Activated T-helper 17 cell treated with anti-CD3 and anti-CD28 coated beads, Interleukin-2, amount 50 U/mL, for 72 hours (primary cell): ENCODE data around the gene ARHGAP12. TPM values are rescaled to one million over a fixed set of nuclear protein-coding genes. Genes with fewer than 3 reads are reported as not detected.
"Not testable (repeated sequence)": the region's sequence is repeated elsewhere in the genome, so short reads cannot be mapped to it uniquely, and the experiment has no call there.

ENCODE experiments used
- ATAC-seq: fragments of 150-1000 bp; cut with Tn5 transposase; replicated peaks from 2 replicates; pipeline ENCODE4 v1.10.0; 2021; ENCODE audit warnings: mild to moderate bottlenecking, moderate library complexity
- H3K27ac Mint-ChIP-seq: one replicate; pipeline ENCODE4 v1.8.0; 2022; ENCODE audit warnings: mixed read lengths
- H3K27me3 Mint-ChIP-seq: one replicate; pipeline ENCODE4 v1.8.0; 2022; ENCODE audit warnings: mixed read lengths
- H3K36me3 Mint-ChIP-seq: one replicate; pipeline ENCODE4 v1.8.0; 2022; ENCODE audit warnings: low read depth, mild to moderate bottlenecking, mixed read lengths
- H3K4me1 Mint-ChIP-seq: one replicate; pipeline ENCODE4 v1.8.0; 2022; ENCODE audit warnings: mixed read lengths
- H3K4me3 Mint-ChIP-seq: one replicate; pipeline ENCODE4 v1.8.0; 2022; ENCODE audit warnings: mild to moderate bottlenecking, mixed read lengths
- H3K9me3 Mint-ChIP-seq: one replicate; pipeline ENCODE4 v1.8.0; 2022; ENCODE audit warnings: mixed read lengths
- total RNA-seq, 2 donors: library from RNA; stranded (reverse); gene quantifications; one replicate each; pipeline ENCODE4 v1.2.3, GENCODE V29; 2022

Gene ARHGAP12
- total RNA-seq, 2 donors from 2014 or later, result 8.2 to 8.9 TPM

GRCh38 chr10:31776159-31776558 is 152.5 kb downstream of the ARHGAP12 start:
- Mint-ChIP-seq H3K27me3 (no peaks in the 10 kb centered on the region), H3K4me1 (no peaks in the 10 kb centered on the region), H3K4me3 (no peak overlapping the region), H3K9me3 (no peaks in the 10 kb centered on the region), H3K36me3 (no peaks in the 10 kb centered on the region), H3K27ac (no peak overlapping the region)
- ATAC-seq, result no peak

- no peak overlapping the region for H3K27ac Mint-ChIP-seq
Observed at GRCh38 chr10:31774928-31775650, 153.5 kb downstream of the ARHGAP12 start.

DNA sequence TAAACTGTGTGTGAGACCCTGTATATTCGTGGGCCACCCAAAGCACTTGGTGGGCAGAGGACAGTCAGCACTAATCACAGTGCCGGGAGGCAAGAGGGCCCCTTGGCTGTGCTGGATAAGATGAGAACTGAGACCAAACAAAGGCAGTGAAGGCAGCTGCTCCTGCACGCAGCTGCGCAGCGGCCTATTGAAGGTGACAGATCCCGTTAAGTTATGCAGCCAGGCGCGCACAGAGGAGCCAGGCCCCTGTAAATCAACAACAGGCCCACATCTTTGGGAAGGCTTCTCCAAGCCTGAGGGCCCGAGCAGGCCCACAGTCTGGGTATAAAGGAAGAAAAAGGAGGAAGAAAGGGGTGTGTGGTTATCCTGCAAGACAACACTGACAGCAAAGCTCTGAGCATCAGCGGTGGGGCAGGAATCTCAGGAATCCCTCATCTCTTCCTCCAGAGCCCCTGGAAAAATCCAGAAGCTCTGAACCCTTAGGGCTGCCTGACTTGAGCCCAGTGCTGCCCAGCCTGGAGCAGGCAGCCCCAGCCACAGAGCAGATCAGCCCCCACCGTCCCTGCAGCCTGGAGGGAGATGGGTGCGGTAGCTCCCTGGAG is 154.2 kb downstream of the ARHGAP12 start:
- ATAC-seq, result no peak
- H3K4me1 Mint-ChIP-seq, result no peaks in the 10 kb centered on the region
- no peak overlapping the region for H3K4me3 Mint-ChIP-seq
- H3K36me3 Mint-ChIP-seq, result no peaks in the 10 kb centered on the region
- H3K9me3 Mint-ChIP-seq, result no peaks in the 10 kb centered on the region
- H3K27ac Mint-ChIP-seq, result no peak overlapping the region
- H3K27me3 Mint-ChIP-seq, result no peaks in the 10 kb centered on the region

More at GRCh38 chr10:31774928-31775650, 153.5 kb downstream of the ARHGAP12 start:
- no peaks in the 10 kb centered on the region for H3K27me3 Mint-ChIP-seq
- no peaks in the 10 kb centered on the region for H3K9me3 Mint-ChIP-seq
- H3K4me1 Mint-ChIP-seq, result no peaks in the 10 kb centered on the region
- H3K4me3 Mint-ChIP-seq, result no peak overlapping the region
- ATAC-seq, result no peak
- H3K36me3 Mint-ChIP-seq, result no peaks in the 10 kb centered on the region

DNA sequence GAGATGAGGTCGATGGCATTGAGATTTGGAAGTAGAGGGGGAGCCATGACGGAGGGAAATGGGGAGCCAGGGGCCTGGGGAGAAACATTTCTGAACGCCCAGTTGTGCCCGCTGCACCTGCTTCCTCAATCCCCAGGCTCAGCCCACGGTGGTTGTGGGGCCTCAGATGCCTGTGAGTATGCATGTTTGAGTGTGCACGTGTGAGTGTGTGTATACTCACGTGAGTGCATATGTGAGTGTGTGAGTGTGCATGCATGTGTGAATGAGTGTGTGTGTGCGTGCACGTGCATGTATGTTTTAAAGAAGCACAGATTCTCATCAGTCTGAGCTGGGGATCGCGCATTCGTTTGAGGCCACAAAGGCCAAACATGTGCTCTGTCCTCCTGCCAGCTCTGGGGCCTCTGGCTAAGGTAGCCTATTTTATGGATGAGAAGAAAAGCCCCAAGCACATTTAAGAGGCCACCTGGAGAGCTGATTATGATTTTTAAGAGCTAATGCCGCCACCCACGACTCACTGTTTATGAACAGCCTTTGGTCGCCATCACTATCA is 154.8 kb downstream of the ARHGAP12 start:
- no peaks in the 10 kb centered on the region for H3K27me3 Mint-ChIP-seq
- H3K27ac Mint-ChIP-seq, result no peak overlapping the region
- no peak overlapping the region for H3K4me3 Mint-ChIP-seq
- H3K9me3 Mint-ChIP-seq, result no peaks in the 10 kb centered on the region
- no peaks in the 10 kb centered on the region for H3K4me1 Mint-ChIP-seq
- H3K36me3 Mint-ChIP-seq, result no peaks in the 10 kb centered on the region
- ATAC-seq, result no peak

GRCh38 chr10:31771331-31771831 is 157.2 kb downstream of the ARHGAP12 start:
- H3K27me3 Mint-ChIP-seq, result no peaks in the 10 kb centered on the region
- H3K9me3 Mint-ChIP-seq, result no peaks in the 10 kb centered on the region
- H3K27ac Mint-ChIP-seq, result no peak overlapping the region
- no peak overlapping the region for H3K4me3 Mint-ChIP-seq
- H3K36me3 Mint-ChIP-seq, result no peaks in the 10 kb centered on the region
- ATAC-seq, result no peak
- no peaks in the 10 kb centered on the region for H3K4me1 Mint-ChIP-seq

DNA sequence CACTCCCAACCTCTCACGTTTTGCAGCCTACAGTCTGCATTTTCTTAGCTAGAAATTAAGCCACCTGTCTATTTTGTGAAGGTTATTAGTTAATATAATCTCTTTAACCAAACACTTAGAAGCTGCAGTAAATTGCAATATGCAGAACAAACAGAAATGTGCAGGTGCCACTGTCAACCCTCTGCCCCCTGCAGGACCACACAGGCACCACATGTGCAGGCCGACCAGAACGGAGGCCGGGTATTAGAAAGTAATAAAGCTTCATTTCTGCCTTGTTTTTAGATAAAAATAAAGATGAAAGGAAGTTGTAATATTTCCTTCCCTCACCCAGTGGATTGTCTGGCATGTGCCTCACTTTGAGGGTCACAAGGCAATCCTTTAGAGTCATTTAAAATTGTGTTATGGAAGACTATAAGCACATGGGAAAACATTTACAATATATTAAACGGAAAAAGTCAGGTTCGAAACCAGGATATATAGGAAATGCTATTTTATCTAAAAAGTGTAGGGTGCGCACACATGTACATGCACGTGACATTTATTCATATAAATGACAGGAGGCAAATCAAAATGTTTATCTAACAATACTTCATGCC is 158.2 kb downstream of the ARHGAP12 start:
- no peaks in the 10 kb centered on the region for H3K36me3 Mint-ChIP-seq
- peak; percentile 78 for ATAC-seq
- no peaks in the 10 kb centered on the region for H3K9me3 Mint-ChIP-seq
- H3K4me3 Mint-ChIP-seq, result no peak overlapping the region
- H3K27me3 Mint-ChIP-seq, result no peaks in the 10 kb centered on the region
- H3K27ac Mint-ChIP-seq, result no peak overlapping the region
- no peaks in the 10 kb centered on the region for H3K4me1 Mint-ChIP-seq

GRCh38 chr10:31769564-31769963 is 159.1 kb downstream of the ARHGAP12 start:
- Mint-ChIP-seq H3K4me3 (no peak overlapping the region), H3K36me3 (no peaks in the 10 kb centered on the region), H3K27ac (no peak overlapping the region), H3K4me1 (no peaks in the 10 kb centered on the region), H3K9me3 (no peaks in the 10 kb centered on the region), H3K27me3 (no peaks in the 10 kb centered on the region)
- ATAC-seq, result no peak

DNA sequence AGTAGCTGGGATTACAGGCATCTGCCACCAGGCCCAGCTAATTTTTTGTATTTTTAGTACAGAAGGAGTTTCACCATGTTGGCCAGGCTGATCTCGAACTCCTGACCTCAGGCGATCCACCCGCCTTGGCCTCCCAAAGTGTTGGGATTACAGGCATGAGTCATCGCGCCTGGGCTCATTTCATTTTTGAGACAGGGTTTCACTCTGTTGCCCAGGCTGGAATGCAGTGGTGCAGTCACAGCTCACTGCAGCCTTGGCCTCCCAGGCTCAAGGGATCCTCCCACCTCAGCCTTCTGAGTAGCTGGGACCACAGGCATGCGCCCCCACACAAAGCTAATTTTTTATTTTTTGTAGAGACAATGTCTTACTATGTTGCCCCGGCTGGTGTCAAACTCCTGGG is 159.7 kb downstream of the ARHGAP12 start:
- not testable (repeated sequence) for H3K4me3 Mint-ChIP-seq, ATAC-seq, H3K36me3 Mint-ChIP-seq, H3K27ac Mint-ChIP-seq, H3K4me1 Mint-ChIP-seq, H3K9me3 Mint-ChIP-seq, H3K27me3 Mint-ChIP-seq

- no peak for ATAC-seq
- Mint-ChIP-seq H3K27ac (no peak overlapping the region), H3K36me3 (no peaks in the 10 kb centered on the region), H3K27me3 (no peaks in the 10 kb centered on the region), H3K4me1 (no peaks in the 10 kb centered on the region), H3K4me3 (no peak overlapping the region), H3K9me3 (no peaks in the 10 kb centered on the region)
Observed at GRCh38 chr10:31768467-31768866, 160.2 kb downstream of the ARHGAP12 start.

DNA sequence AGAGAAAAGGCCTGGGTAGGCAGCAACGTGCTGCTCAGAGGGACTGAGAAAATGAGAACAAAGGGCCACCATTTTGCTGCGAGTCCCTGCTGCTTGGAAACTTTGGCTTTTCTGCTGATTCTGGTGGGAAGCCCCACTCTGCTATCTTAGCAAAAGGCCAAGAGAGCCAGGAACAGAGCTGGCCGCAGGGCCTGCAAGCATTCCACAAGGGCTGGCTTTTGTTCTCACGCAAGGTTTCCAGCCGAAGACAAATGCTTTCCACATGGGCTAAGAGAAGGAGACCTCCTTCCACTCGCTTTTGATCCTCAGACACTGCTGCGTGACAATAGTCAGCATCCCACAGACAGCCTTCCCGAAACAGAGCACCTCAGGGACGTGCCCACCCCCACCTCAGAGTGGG is 163.1 kb downstream of the ARHGAP12 start:
- H3K4me3 Mint-ChIP-seq, result no peak overlapping the region
- H3K27me3 Mint-ChIP-seq, result no peaks in the 10 kb centered on the region
- ATAC-seq, result no peak
- no peaks in the 10 kb centered on the region for H3K9me3 Mint-ChIP-seq
- H3K36me3 Mint-ChIP-seq, result no peaks in the 10 kb centered on the region
- no peak overlapping the region for H3K27ac Mint-ChIP-seq
- no peaks in the 10 kb centered on the region for H3K4me1 Mint-ChIP-seq

GRCh38 chr10:31762316-31762715 is 166.3 kb downstream of the ARHGAP12 start:
- Mint-ChIP-seq H3K4me3 (no peak overlapping the region), H3K4me1 (no peaks in the 10 kb centered on the region), H3K36me3 (peaks cover 6% of the 10 kb centered on the region), H3K27me3 (no peaks in the 10 kb centered on the region), H3K9me3 (no peaks in the 10 kb centered on the region), H3K27ac (no peak overlapping the region)
- ATAC-seq, result no peak

DNA sequence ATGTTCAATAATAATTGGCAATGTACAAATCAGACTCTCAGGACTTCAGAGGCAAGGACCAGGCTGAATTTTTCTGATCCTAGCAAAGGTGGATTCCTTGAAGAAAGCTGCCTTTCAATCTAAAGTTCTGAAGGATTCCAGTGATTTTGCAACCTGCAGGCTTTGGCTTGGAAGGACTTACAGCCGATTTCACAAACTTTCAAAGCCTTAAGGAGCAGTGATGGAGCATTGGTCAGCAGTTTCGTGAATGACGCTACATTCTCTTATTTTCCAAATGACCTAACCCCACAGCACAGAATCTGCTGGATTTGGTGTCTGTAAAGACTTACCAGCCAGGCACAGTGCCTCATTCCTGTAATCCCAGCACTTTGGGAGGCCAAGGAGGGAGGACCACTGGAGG is 167.5 kb downstream of the ARHGAP12 start:
- Mint-ChIP-seq H3K4me1 (no peaks in the 10 kb centered on the region), H3K9me3 (no peaks in the 10 kb centered on the region), H3K27ac (peak overlapping the region; percentile 96), H3K36me3 (peaks cover 6% of the 10 kb centered on the region), H3K4me3 (peak overlapping the region; percentile 88), H3K27me3 (no peaks in the 10 kb centered on the region)
- ATAC-seq, result no peak

DNA sequence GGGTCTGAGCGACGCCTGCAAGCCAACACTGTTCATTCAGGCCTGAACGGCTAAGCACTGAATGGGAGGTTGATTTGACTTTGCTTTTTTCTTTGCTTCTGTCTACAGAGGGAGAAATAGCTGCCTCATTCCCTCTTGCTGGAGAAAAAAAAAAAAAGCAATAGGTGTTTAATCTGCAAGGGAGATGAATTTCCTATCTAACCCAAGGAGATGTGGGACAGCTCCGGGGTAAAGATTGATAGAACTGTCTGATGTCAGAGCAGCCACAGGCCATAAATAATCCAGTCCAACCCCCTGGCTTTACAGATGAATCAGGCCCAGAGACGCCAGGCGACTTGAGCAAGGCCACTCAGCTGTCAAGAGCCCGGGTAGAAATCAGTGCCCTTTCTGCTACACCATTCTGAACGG is 168.0 kb downstream of the ARHGAP12 start:
- no peak for ATAC-seq

DNA sequence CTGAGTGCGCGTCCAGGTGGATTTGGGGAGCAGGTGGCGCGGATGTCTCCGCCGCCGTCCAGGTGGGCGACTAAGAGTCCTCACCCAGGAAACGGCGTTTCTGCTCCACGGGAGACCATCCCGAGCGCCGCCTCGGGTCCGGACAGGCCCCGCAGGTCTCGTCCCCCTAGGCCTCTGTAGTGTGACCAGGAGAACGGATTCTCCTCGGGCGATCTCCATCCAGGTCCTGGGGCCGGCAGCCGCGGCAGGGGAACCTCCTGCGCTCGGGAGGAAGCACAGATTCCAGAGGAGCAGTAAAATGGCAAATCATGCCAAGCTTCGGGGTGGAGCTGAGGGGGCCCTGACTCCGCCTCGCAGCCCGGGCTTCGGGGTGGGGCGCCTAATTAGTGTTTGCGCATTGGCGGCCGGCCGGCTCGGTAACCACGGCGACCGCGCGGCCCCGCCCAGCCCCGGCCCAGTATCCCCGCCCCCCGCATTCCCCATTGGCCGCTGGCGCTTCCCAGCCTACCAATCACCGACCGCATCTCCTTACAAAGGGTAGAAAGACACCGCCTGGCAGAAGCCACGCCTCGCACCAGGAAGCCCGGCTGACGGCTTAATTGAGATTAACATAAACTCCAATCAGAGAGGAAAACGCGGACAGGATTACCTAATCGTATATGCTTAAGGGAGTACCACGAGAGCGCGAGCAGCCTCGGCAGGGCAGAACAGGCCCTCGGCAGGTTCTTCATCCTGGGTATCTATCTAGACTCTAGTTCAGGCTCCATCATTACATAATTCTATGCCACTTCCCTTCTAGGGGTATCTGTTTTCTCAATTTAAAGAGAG is 168.6 kb downstream of the ARHGAP12 start:
- H3K27ac Mint-ChIP-seq, result peak overlapping the region; percentile 96

More for the DNA sequence above, 168.0 kb downstream of the ARHGAP12 start:
- H3K27ac Mint-ChIP-seq, result peak overlapping the region; percentile 96
- no peaks in the 10 kb centered on the region for H3K9me3 Mint-ChIP-seq
- H3K36me3 Mint-ChIP-seq, result peaks cover 6% of the 10 kb centered on the region
- no peaks in the 10 kb centered on the region for H3K27me3 Mint-ChIP-seq
- peaks cover 2% of the 10 kb centered on the region for H3K4me1 Mint-ChIP-seq
- H3K4me3 Mint-ChIP-seq, result peak overlapping the region; percentile 88

More for the DNA sequence above, 168.6 kb downstream of the ARHGAP12 start:
- Mint-ChIP-seq H3K9me3 (no peaks in the 10 kb centered on the region), H3K4me1 (peaks cover 5% of the 10 kb centered on the region), H3K36me3 (peaks cover 6% of the 10 kb centered on the region), H3K27me3 (no peaks in the 10 kb centered on the region), H3K4me3 (peak overlapping the region; percentile 88)
- ATAC-seq, result peak; percentile 94
